ENCODE measurements around the gene NKX6-1.

Gene NKX6-1

GRCh38 chr4:84472154-84472553 is 26.9 kb downstream of the NKX6-1 start:
- DNase-seq = no peak

GRCh38 chr4:84470204-84470785 is 28.8 kb downstream of the NKX6-1 start:
- no peak for DNase-seq

- DNase-seq = no peak
These were observed 31.5 kb downstream of the NKX6-1 start for GRCh38 chr4:84467601-84468000.

- DNase-seq = no peak
These were observed 39.3 kb downstream of the NKX6-1 start for GRCh38 chr4:84459783-84460182.

- DNase-seq = no peak
These were observed 42.9 kb downstream of the NKX6-1 start for GRCh38 chr4:84456157-84456556.

GRCh38 chr4:84455697-84456096 is 43.4 kb downstream of the NKX6-1 start:
- no peak for DNase-seq

- no peak for DNase-seq
These were observed 47.5 kb downstream of the NKX6-1 start for GRCh38 chr4:84451546-84451945.

GRCh38 chr4:84443523-84443922 is 55.6 kb downstream of the NKX6-1 start:
- DNase-seq = no peak

- DNase-seq = no peak
These were observed 56.3 kb downstream of the NKX6-1 start for GRCh38 chr4:84442778-84443177.

All from stimulated activated naive CD4-positive, alpha-beta T cell treated with Interleukin-2 at 50 U/mL for 16 hours (primary cell).